Measurements from ENCODE around the gene GAD1.

GAD1 gene

GRCh38 chr2:170823088-170823897, 6.6 kb downstream of the GAD1 start:
- TF ChIP-seq FOXM1 (IDR thresholded peaks at IDR 0.05; ENCODE audit: borderline replicate concordance, low read depth) (no peak), TCF12 (IDR thresholded peaks at IDR 0.05; ENCODE audit: low read depth) (no peak), TAF1 (IDR thresholded peaks at IDR 0.05; ENCODE audit: low read depth) (no peak), MAX (IDR thresholded peaks at IDR 0.05) (no peak), USF1 (IDR thresholded peaks at IDR 0.05) (no peak), RAD21 (IDR thresholded peaks at IDR 0.05; ENCODE audit: low read depth) (no peak)

GRCh38 chr2:170823898-170824215, 7.2 kb downstream of the GAD1 start:
- no peak for TF ChIP-seq TEAD4 (IDR thresholded peaks at IDR 0.05)
- TF ChIP-seq RAD21 (IDR thresholded peaks at IDR 0.05; ENCODE audit: low read depth): no peak
- no peak for TF ChIP-seq USF1 (IDR thresholded peaks at IDR 0.05)
- no peak for TF ChIP-seq NFIC (IDR thresholded peaks at IDR 0.05)
- no peak for TF ChIP-seq MAX (IDR thresholded peaks at IDR 0.05)

- TF ChIP-seq YY1 (IDR thresholded peaks at IDR 0.05; ENCODE audit: low read depth) (no peak), EGR1 (IDR thresholded peaks at IDR 0.05) (no peak), CEBPB (IDR thresholded peaks at IDR 0.05) (no peak), TCF12 (IDR thresholded peaks at IDR 0.05; ENCODE audit: low read depth) (no peak), ZBTB7A (IDR thresholded peaks at IDR 0.05; ENCODE audit: low read depth) (no peak)
Observed at GRCh38 chr2:170824526-170825015, 7.9 kb downstream of the GAD1 start.

GRCh38 chr2:170827841-170828532, 11.3 kb downstream of the GAD1 start:
- TF ChIP-seq ZBTB7A (IDR thresholded peaks at IDR 0.05; ENCODE audit: low read depth) (no peak), YY1 (IDR thresholded peaks at IDR 0.05; ENCODE audit: low read depth) (no peak), MAX (IDR thresholded peaks at IDR 0.05) (no peak), TAF1 (IDR thresholded peaks at IDR 0.05; ENCODE audit: low read depth) (no peak), REST (IDR thresholded peaks at IDR 0.05; ENCODE audit: low read depth) (no peak), TEAD4 (IDR thresholded peaks at IDR 0.05) (no peak), RAD21 (IDR thresholded peaks at IDR 0.05; ENCODE audit: low read depth) (no peak), CREB1 (IDR thresholded peaks at IDR 0.05; ENCODE audit: low read depth) (no peak), CEBPB (IDR thresholded peaks at IDR 0.05) (no peak), EP300 (IDR thresholded peaks at IDR 0.05; ENCODE audit: borderline replicate concordance) (no peak)

- no peak for TF ChIP-seq CEBPB (IDR thresholded peaks at IDR 0.05)
- TF ChIP-seq USF1 (IDR thresholded peaks at IDR 0.05): no peak
- no peak for TF ChIP-seq REST (IDR thresholded peaks at IDR 0.05; ENCODE audit: low read depth)
- no peak for TF ChIP-seq NFIC (IDR thresholded peaks at IDR 0.05)
- no peak for TF ChIP-seq EGR1 (IDR thresholded peaks at IDR 0.05)
- no peak for TF ChIP-seq CREB1 (IDR thresholded peaks at IDR 0.05; ENCODE audit: low read depth)
- no peak for TF ChIP-seq RAD21 (IDR thresholded peaks at IDR 0.05; ENCODE audit: low read depth)
- TF ChIP-seq EP300 (IDR thresholded peaks at IDR 0.05; ENCODE audit: borderline replicate concordance): no peak
- TF ChIP-seq TEAD4 (IDR thresholded peaks at IDR 0.05): no peak
- TF ChIP-seq TAF1 (IDR thresholded peaks at IDR 0.05; ENCODE audit: low read depth): no peak
- TF ChIP-seq TCF12 (IDR thresholded peaks at IDR 0.05; ENCODE audit: low read depth): no peak
Observed at GRCh38 chr2:170828533-170828916, 11.8 kb downstream of the GAD1 start.
